ENCODE measurements around the gene ZMYM2.

ZMYM2 gene

DNA sequence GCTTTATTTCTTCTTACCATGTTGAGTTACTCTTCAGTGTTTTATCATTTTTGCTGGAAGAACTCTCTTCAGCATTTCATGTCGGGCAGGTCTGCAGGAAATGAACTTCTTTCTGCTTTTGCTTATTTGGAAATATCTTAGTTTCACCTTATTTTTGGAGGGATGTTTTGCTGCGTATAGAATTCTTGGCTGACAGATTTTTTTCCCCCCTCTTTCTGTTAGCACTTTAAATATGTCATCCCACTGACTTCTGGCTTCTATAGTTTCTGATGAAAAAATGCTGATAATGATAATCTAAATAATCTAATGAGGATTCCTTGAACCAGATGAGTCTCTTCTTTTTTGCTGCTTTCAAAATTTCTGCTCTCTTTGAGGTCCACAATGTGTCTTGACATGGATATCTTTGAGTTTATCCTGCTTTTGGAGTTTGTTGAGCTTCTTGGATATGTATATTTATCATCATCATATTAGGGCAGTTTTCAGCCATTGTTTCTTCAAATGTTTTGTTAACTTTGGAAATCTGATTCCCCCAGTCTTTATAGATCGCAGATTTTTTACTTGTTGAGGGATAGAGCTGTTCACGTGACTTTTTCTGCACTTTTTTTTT lies 20.4 kb downstream of the ZMYM2 start:
- no peak for DNase-seq (ENCODE audit: extremely low read depth, insufficient read length)
- TF ChIP-seq, protein P1, sequence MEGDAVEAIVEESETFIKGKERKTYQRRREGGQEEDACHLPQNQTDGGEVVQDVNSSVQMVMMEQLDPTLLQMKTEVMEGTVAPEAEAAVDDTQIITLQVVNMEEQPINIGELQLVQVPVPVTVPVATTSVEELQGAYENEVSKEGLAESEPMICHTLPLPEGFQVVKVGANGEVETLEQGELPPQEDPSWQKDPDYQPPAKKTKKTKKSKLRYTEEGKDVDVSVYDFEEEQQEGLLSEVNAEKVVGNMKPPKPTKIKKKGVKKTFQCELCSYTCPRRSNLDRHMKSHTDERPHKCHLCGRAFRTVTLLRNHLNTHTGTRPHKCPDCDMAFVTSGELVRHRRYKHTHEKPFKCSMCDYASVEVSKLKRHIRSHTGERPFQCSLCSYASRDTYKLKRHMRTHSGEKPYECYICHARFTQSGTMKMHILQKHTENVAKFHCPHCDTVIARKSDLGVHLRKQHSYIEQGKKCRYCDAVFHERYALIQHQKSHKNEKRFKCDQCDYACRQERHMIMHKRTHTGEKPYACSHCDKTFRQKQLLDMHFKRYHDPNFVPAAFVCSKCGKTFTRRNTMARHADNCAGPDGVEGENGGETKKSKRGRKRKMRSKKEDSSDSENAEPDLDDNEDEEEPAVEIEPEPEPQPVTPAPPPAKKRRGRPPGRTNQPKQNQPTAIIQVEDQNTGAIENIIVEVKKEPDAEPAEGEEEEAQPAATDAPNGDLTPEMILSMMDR (IDR thresholded peaks at IDR 0.05; ENCODE audit: insufficient read depth, low read length, poor library complexity, severe bottlenecking) = no peak
- Histone ChIP-seq H3K36me3 (ENCODE audit: control insufficient read depth, insufficient read depth, low read length) (no peaks in the 10 kb centered on the region; the same call in 1 of the 2 replicates), H3K27me3 (replicated peaks; ENCODE audit: control insufficient read depth, insufficient read depth, low read length) (no peaks in the 10 kb centered on the region), H3K4me3 (replicated peaks; ENCODE audit: low read depth, low read length) (no peak overlapping the region)

DNA sequence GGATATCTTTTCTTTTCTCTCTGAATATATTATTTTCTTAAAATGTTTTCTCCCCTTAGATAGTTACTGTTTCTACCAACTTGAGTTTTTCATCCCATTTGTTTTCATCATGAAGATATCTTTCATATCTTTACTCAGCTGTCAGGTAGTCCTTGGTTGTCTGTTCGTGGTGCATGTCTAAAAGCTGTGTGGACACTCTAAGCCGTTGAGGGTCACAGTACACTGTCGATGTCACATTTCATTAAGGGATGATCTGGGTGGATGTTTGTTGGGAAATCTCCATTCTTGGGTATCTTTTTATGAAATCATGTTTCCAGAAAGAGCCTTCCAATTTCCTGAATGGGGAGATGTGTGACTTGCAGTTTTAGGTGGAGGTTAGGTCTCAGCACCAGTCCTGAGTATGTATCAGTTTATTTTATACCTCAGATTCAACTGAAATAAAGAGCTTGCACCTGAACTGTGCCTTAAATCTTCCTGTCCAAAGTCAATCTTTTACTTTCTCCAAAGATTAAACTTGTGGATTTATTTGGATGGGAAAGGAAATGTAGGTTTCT lies 23.2 kb downstream of the ZMYM2 start:
- Histone ChIP-seq H3K4me3 (replicated peaks; ENCODE audit: low read depth, low read length) (no peak overlapping the region), H3K27me3 (replicated peaks; ENCODE audit: control insufficient read depth, insufficient read depth, low read length) (no peaks in the 10 kb centered on the region), H3K36me3 (ENCODE audit: control insufficient read depth, insufficient read depth, low read length) (no peaks in the 10 kb centered on the region; the same call in 1 of the 2 replicates)
- TF ChIP-seq, protein P1 (IDR thresholded peaks at IDR 0.05; ENCODE audit: insufficient read depth, low read length, poor library complexity, severe bottlenecking) = no peak
- no peak for DNase-seq (ENCODE audit: extremely low read depth, insufficient read length)

DNA sequence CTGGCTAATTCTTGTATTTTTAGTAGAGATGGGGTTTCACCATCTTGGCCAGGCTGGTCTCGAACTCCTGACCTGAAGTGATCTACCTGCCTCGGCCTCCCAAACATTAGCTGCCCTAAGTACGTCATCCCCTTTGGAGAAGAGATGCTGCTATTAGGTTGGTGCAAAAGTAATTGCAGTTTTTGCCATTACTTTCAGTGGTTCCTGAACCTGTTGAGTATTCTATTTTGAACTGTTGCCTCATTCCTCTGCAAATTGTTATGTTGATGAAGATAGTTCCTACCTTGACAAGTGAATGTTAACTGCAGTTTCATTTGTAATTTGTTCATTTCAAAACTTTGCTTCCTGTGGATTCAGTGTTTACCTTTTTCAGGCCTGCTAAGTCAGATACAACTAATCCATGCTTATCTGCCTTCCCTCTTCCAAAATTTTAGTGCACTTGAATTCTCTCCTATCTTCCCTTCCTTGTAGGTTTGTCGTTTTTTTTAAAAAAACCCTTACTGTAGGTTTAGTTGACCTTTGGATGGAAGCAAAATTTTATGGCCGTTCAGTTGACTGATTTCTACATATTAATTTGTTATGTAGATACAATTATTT lies 24.0 kb downstream of the ZMYM2 start:
- H3K36me3 ChIP-seq (ENCODE audit: control insufficient read depth, insufficient read depth, low read length) = no peaks in the 10 kb centered on the region; the same call in 1 of the 2 replicates
- H3K4me3 ChIP-seq (replicated peaks; ENCODE audit: low read depth, low read length) = no peak overlapping the region
- TF ChIP-seq, protein P1 (IDR thresholded peaks at IDR 0.05; ENCODE audit: insufficient read depth, low read length, poor library complexity, severe bottlenecking) = no peak
- H3K27me3 ChIP-seq (replicated peaks; ENCODE audit: control insufficient read depth, insufficient read depth, low read length) = no peaks in the 10 kb centered on the region
- DNase-seq (ENCODE audit: extremely low read depth, insufficient read length) = no peak

DNA sequence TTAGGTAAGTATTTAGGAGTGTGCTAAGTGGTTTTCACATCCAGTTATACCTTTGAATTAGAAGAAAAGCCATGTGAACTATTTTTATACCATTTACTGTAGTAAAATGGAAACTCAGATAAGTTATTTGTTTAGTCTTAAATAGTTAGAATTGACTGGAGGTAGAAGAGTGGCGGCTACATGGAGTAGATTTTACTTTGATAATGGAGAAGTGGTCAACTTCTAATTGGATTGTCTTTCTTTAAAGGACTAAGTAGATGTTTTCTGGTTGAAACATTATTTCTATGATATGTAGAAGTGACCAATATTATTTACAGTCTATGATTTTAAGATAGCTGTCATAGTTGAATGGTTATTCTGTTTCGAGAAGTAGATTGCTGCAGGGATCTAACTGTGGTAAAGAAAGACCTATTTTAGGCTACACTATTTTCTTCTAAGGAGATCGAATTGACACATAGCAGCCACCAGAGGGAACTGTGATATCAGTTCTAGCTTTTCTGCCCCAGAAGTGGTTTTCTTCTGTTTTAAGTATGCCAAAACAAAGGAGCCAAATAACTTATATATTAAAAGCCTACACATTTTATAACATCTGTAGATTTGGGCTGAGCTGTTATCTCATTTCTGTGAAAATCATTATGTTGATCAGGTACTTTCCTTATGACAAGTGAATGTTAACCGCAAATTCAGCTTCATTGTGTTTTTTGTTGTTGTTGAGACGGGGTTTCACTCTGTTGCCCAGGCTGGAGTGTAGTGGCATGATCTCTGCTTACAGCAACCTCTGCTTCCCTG lies 26.1 kb downstream of the ZMYM2 start:
- H3K36me3 ChIP-seq (ENCODE audit: control insufficient read depth, insufficient read depth, low read length) = no peaks in the 10 kb centered on the region; the same call in 1 of the 2 replicates
- TF ChIP-seq, protein P1 (IDR thresholded peaks at IDR 0.05; ENCODE audit: insufficient read depth, low read length, poor library complexity, severe bottlenecking) = peak; percentile 52
- H3K27me3 ChIP-seq (replicated peaks; ENCODE audit: control insufficient read depth, insufficient read depth, low read length) = no peaks in the 10 kb centered on the region
- peak; percentile 34 for DNase-seq (ENCODE audit: extremely low read depth, insufficient read length)
- H3K4me3 ChIP-seq (replicated peaks; ENCODE audit: low read depth, low read length) = no peak overlapping the region

DNA sequence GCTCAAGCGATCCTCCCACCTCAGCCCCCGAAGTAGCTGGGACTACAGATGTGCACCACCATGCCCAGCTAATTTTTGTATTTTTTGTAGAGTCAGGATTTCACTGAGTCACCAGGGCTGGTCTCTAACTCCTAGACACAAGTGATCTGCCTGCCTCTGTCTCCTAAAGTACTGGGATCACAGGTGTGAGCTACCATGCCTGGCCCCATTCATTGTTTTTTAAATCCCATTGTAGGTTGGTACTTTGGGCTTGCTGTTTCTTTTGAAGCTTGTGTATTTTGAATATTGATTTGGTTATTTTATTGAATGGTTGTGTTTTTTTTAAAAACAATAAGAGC lies 26.7 kb downstream of the ZMYM2 start:
- no peaks in the 10 kb centered on the region; the same call in 1 of the 2 replicates for H3K36me3 ChIP-seq (ENCODE audit: control insufficient read depth, insufficient read depth, low read length)
- DNase-seq (ENCODE audit: extremely low read depth, insufficient read length) = no peak
- H3K27me3 ChIP-seq (replicated peaks; ENCODE audit: control insufficient read depth, insufficient read depth, low read length) = no peaks in the 10 kb centered on the region

More for the DNA sequence above, 26.7 kb downstream of the ZMYM2 start:
- TF ChIP-seq, protein P1 (IDR thresholded peaks at IDR 0.05; ENCODE audit: insufficient read depth, low read length, poor library complexity, severe bottlenecking) = no peak
- no peak overlapping the region for H3K4me3 ChIP-seq (replicated peaks; ENCODE audit: low read depth, low read length)
